MCF 10A (cell line): ENCODE measurements around the gene LDHAL6B. TPM values are rescaled to one million over a fixed set of nuclear protein-coding genes. Genes with fewer than 3 reads are reported as not detected.

Experiments used
- BruUV-seq: library from RNA; stranded (reverse); fragments of 400-500 nt; replicated peaks from 2 replicates; lab custom pipeline; 2021; lab: Mats Ljungman, UMichigan
- CTCF ChIA-PET: fragments of 300-600 bp; sonication (Branson Sonifier 250); formaldehyde crosslinking; extraction: SDS; loops from one replicate; lab custom pipeline; 2021; ENCODE audit warnings: antibody characterized with exemption, inconsistent platforms; lab: Yijun Ruan, JAX
- POLR2A ChIA-PET: fragments of 300-600, 350-650 bp; sonication (Branson Sonifier 250); formaldehyde crosslinking; extraction: SDS; loops from one replicate; lab custom pipeline; 2020; ENCODE audit warnings: antibody characterized with exemption, inconsistent platforms; lab: Yijun Ruan, JAX
- DNase-seq: peaks from one replicate; pipeline ENCODE4 v3.0.0-alpha.2; 2018; ENCODE audit not compliant: unreplicated experiment
- H3K27ac Mint-ChIP-seq: one replicate; pipeline ENCODE4 v1.8.0; 2022; ENCODE audit warnings: mild to moderate bottlenecking, low read depth, mixed read lengths; ENCODE audit not compliant: unreplicated experiment
- H3K27me3 Mint-ChIP-seq: one replicate; pipeline ENCODE4 v1.8.0; 2022; ENCODE audit warnings: mixed read lengths; ENCODE audit not compliant: insufficient read depth, unreplicated experiment
- H3K36me3 Mint-ChIP-seq: one replicate; pipeline ENCODE4 v1.8.0; 2022; ENCODE audit warnings: mild to moderate bottlenecking, moderate library complexity, mixed read lengths; ENCODE audit not compliant: insufficient read depth, unreplicated experiment
- H3K4me1 Mint-ChIP-seq: one replicate; pipeline ENCODE4 v1.8.0; 2022; ENCODE audit warnings: mixed read lengths; ENCODE audit not compliant: insufficient read depth, unreplicated experiment
- H3K4me3 Mint-ChIP-seq: one replicate; pipeline ENCODE4 v1.8.0; 2022; ENCODE audit warnings: mild to moderate bottlenecking, moderate library complexity, mixed read lengths; ENCODE audit not compliant: unreplicated experiment
- H3K9me3 Mint-ChIP-seq: one replicate; pipeline ENCODE4 v1.8.0; 2022; ENCODE audit warnings: mixed read lengths; ENCODE audit not compliant: unreplicated experiment
- CTCF ChIP-seq: fragments of 200-600 bp; IDR thresholded peaks from one replicate; pipeline ENCODE4 v1.8.0; 2022; ENCODE audit warnings: antibody characterized with exemption, mild to moderate bottlenecking; ENCODE audit not compliant: unreplicated experiment
- intact Hi-C: fragments of 100-400 bp; cut with micrococcal nuclease; formaldehyde crosslinking; loops from 2 replicates; pipeline ENCODE4 v1.14.1; 2022
- total RNA-seq: library from RNA; stranded (reverse); gene quantifications from 2 replicates; pipeline ENCODE4 v1.2.3, GENCODE V29; 2022

LDHAL6B gene
- total RNA-seq, 1 experiment from 2014 or later, result not detected

DNA sequence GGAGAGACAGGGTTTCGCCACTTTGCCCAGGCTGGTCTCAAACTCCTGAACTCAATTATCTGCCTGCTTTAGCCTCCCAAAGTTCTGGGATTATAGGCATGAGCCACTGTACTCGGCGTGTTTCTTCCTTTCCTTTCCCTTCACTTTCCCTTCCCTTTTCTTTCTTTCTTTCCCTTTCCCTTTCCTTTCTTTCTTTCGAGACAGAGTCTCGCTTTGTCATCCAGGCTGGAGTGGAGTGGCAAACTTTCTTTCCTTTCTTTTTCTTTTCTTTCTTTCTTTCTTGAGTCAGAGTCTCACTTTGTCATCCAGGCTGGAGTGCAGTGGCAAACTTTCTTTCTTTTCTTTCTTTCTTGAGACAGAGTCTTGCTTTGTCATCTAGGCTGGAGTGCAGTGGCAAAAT, 17.4 kb upstream of the LDHAL6B start:
- intact Hi-C loops, result no loop called here
- H3K27me3 Mint-ChIP-seq, result no peaks in the 10 kb centered on the region
- CTCF ChIA-PET, result no interaction called here
- no peak for DNase-seq
- no peak for TF ChIP-seq CTCF
- no peaks in the 10 kb centered on the region for H3K9me3 Mint-ChIP-seq
- POLR2A ChIA-PET, result no interaction called here
- H3K27ac Mint-ChIP-seq, result no peak overlapping the region
- peaks cover 25% of the 10 kb centered on the region for H3K4me1 Mint-ChIP-seq
- BruUV-seq, result no TSS peak
- no peak overlapping the region for H3K4me3 Mint-ChIP-seq
- peaks cover 49% of the 10 kb centered on the region for H3K36me3 Mint-ChIP-seq

- no peak overlapping the region for H3K27ac Mint-ChIP-seq
- no peaks in the 10 kb centered on the region for H3K27me3 Mint-ChIP-seq
- DNase-seq, result no peak
- BruUV-seq, result no TSS peak
- ChIA-PET POLR2A (interaction anchor here (1.0 to 2.2 kb wide), 2 partner anchors 20 to 25 kb away, joined by 3 to 9 read pairs; no protein-coding TSS in a partner anchor), CTCF (interaction anchor here (0.8 kb wide), 1 partner anchor 16 kb away, joined by 3 read pairs; no protein-coding TSS in a partner anchor)
- H3K4me1 Mint-ChIP-seq, result peaks cover 25% of the 10 kb centered on the region
- intact Hi-C loops, result loop anchor here (5.0 kb wide), 1 partner anchor 182 kb away; the partner anchor contains the start of gene MYO1E
- TF ChIP-seq CTCF, result no peak
- H3K36me3 Mint-ChIP-seq, result peaks cover 52% of the 10 kb centered on the region
- no peaks in the 10 kb centered on the region for H3K9me3 Mint-ChIP-seq
- peak overlapping the region; percentile 40 for H3K4me3 Mint-ChIP-seq
Observed at GRCh38 chr15:59190291-59190690, 16.4 kb upstream of the LDHAL6B start.

DNA sequence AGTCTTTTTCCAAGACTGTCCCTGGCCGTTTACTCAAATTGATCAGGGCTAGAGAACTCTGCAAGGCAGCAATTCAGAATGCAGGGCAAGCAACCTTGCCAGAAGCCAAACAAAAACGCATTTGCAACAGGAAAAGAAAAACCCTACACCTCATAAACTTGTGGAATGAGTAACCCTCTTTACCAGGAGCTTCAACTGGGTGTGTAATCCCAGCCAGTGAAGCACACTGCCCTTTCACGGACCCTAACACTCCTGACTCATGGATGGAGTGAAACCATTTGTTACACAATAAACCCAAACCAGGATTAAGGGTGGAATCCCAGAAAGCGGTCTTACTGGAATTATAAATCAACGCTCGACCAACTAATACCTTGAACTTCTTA, 14.8 kb upstream of the LDHAL6B start:
- H3K9me3 Mint-ChIP-seq, result no peaks in the 10 kb centered on the region
- no peak for TF ChIP-seq CTCF
- peak; percentile 96 for DNase-seq
- H3K27ac Mint-ChIP-seq, result peak overlapping the region; percentile 61
- no TSS peak for BruUV-seq
- intact Hi-C loops, result loop anchor here (2.0 to 5.0 kb wide), 2 partner anchors 23 to 180 kb away; partner anchors contain the start of gene MYO1E
- ChIA-PET POLR2A (interaction anchor here (0.6 to 2.2 kb wide), 11 partner anchors 11 to 363 kb away, joined by 3 to 9 read pairs (median 3); no protein-coding TSS in a partner anchor), CTCF (interaction anchor here (0.6 to 1.1 kb wide), 3 partner anchors 12 to 337 kb away, joined by 3 to 4 read pairs (median 3); no protein-coding TSS in a partner anchor)
- peaks cover 62% of the 10 kb centered on the region for H3K36me3 Mint-ChIP-seq
- H3K4me1 Mint-ChIP-seq, result peaks cover 25% of the 10 kb centered on the region
- H3K27me3 Mint-ChIP-seq, result no peaks in the 10 kb centered on the region
- H3K4me3 Mint-ChIP-seq, result peak overlapping the region; percentile 25

DNA sequence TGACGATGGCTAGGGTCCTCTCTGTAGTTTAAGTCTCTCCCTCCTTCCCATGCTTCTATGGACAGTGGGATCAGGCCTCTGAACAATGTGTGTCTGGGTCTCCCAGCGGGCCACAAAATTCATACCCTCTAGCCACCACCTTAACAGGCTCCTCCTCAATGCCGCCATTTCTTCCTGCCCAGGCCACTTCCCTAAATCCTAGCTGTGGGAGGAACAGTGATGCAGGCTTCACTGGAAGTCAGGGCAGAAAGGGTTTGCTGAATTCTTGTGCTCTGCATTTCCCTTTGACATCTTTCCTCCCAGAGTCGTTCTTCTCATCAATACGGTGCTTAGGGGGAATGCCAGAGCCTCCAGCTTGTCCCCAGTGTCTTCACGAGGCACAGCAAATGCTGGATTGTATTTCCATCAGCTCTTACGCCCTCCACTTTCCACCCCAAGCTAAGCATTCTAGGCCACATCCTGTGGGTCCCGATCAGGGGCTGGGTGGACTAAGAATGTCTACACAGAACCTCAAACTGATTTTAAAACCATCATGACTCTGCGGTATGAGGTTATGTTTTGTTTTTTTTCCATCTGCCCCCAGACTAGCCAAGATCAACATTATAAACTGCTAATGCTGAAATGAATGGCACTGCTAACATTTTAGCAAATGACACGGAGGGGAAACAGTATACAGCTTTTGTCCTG, 11.9 kb upstream of the LDHAL6B start:
- peaks cover 76% of the 10 kb centered on the region for H3K36me3 Mint-ChIP-seq
- H3K4me3 Mint-ChIP-seq, result no peak overlapping the region
- BruUV-seq, result no TSS peak
- intact Hi-C loops, result loop anchor here (5.0 kb wide), 1 partner anchor 178 kb away; the partner anchor contains the start of gene MYO1E
- TF ChIP-seq CTCF, result no peak
- POLR2A ChIA-PET, result interaction anchor here (0.9 kb wide), 1 partner anchor 25 kb away, joined by 3 read pairs; no protein-coding TSS in a partner anchor
- no peak overlapping the region for H3K27ac Mint-ChIP-seq
- no peaks in the 10 kb centered on the region for H3K27me3 Mint-ChIP-seq
- CTCF ChIA-PET, result interaction anchor here (0.6 to 1.1 kb wide), 3 partner anchors 25 to 389 kb away, joined by 3 read pairs; no protein-coding TSS in a partner anchor
- H3K4me1 Mint-ChIP-seq, result peaks cover 25% of the 10 kb centered on the region
- H3K9me3 Mint-ChIP-seq, result no peaks in the 10 kb centered on the region
- DNase-seq, result no peak
